HG03039 (cell line): ENCODE measurements around the gene IGSF21.

Source experiments
- ATAC-seq: cut with Tn5 transposase; IDR thresholded peaks from one replicate; pipeline ENCODE4 v1.9.1; 2021; ENCODE audit warnings: mild to moderate bottlenecking, moderate library complexity; ENCODE audit not compliant: unreplicated experiment

The IGSF21 gene

GRCh38 chr1:18390953-18391352, 283.4 kb downstream of the IGSF21 start:
- no peak for ATAC-seq

- ATAC-seq: no peak
These were observed 287.1 kb downstream of the IGSF21 start for GRCh38 chr1:18394563-18395156.

GRCh38 chr1:18396247-18396980, 288.8 kb downstream of the IGSF21 start:
- ATAC-seq: no peak

- no peak for ATAC-seq
These were observed 290.0 kb downstream of the IGSF21 start for GRCh38 chr1:18397641-18398040.

- no peak for ATAC-seq
These were observed 291.4 kb downstream of the IGSF21 start for GRCh38 chr1:18398791-18399530.

- ATAC-seq: no peak
These were observed 292.9 kb downstream of the IGSF21 start for GRCh38 chr1:18400347-18401102.

GRCh38 chr1:18401921-18402320, 294.3 kb downstream of the IGSF21 start:
- ATAC-seq: no peak

- ATAC-seq: no peak
These were observed 296.9 kb downstream of the IGSF21 start for GRCh38 chr1:18404460-18404859.

- no peak for ATAC-seq
These were observed 299.8 kb downstream of the IGSF21 start for GRCh38 chr1:18407166-18408045.

- no peak for ATAC-seq
These were observed 301.2 kb downstream of the IGSF21 start for GRCh38 chr1:18408656-18409370.

- ATAC-seq: no peak
These were observed 302.1 kb downstream of the IGSF21 start for GRCh38 chr1:18409609-18410237.

GRCh38 chr1:18410407-18410806, 302.8 kb downstream of the IGSF21 start:
- ATAC-seq: no peak

GRCh38 chr1:18411321-18411720, 303.7 kb downstream of the IGSF21 start:
- no peak for ATAC-seq

- no peak for ATAC-seq
These were observed 304.4 kb downstream of the IGSF21 start for GRCh38 chr1:18411820-18412641.

- no peak for ATAC-seq
These were observed 305.3 kb downstream of the IGSF21 start for GRCh38 chr1:18412882-18413353.

- ATAC-seq: no peak
These were observed 306.1 kb downstream of the IGSF21 start for GRCh38 chr1:18413541-18414305.

- no peak for ATAC-seq
These were observed 306.7 kb downstream of the IGSF21 start for GRCh38 chr1:18414321-18414720.
